ENCODE results near the gene SIPA1L2.
A peak's percentile ranks its signal among the peaks of the same experiment; 100 is the strongest.

Gene SIPA1L2, protein sequence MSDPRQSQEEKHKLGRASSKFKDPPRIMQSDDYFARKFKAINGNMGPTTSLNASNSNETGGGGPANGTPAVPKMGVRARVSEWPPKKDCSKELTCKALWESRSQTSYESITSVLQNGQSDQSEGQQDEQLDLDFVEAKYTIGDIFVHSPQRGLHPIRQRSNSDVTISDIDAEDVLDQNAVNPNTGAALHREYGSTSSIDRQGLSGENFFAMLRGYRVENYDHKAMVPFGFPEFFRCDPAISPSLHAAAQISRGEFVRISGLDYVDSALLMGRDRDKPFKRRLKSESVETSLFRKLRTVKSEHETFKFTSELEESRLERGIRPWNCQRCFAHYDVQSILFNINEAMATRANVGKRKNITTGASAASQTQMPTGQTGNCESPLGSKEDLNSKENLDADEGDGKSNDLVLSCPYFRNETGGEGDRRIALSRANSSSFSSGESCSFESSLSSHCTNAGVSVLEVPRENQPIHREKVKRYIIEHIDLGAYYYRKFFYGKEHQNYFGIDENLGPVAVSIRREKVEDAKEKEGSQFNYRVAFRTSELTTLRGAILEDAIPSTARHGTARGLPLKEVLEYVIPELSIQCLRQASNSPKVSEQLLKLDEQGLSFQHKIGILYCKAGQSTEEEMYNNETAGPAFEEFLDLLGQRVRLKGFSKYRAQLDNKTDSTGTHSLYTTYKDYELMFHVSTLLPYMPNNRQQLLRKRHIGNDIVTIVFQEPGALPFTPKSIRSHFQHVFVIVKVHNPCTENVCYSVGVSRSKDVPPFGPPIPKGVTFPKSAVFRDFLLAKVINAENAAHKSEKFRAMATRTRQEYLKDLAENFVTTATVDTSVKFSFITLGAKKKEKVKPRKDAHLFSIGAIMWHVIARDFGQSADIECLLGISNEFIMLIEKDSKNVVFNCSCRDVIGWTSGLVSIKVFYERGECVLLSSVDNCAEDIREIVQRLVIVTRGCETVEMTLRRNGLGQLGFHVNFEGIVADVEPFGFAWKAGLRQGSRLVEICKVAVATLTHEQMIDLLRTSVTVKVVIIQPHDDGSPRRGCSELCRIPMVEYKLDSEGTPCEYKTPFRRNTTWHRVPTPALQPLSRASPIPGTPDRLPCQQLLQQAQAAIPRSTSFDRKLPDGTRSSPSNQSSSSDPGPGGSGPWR (N-terminal part only)

DNA sequence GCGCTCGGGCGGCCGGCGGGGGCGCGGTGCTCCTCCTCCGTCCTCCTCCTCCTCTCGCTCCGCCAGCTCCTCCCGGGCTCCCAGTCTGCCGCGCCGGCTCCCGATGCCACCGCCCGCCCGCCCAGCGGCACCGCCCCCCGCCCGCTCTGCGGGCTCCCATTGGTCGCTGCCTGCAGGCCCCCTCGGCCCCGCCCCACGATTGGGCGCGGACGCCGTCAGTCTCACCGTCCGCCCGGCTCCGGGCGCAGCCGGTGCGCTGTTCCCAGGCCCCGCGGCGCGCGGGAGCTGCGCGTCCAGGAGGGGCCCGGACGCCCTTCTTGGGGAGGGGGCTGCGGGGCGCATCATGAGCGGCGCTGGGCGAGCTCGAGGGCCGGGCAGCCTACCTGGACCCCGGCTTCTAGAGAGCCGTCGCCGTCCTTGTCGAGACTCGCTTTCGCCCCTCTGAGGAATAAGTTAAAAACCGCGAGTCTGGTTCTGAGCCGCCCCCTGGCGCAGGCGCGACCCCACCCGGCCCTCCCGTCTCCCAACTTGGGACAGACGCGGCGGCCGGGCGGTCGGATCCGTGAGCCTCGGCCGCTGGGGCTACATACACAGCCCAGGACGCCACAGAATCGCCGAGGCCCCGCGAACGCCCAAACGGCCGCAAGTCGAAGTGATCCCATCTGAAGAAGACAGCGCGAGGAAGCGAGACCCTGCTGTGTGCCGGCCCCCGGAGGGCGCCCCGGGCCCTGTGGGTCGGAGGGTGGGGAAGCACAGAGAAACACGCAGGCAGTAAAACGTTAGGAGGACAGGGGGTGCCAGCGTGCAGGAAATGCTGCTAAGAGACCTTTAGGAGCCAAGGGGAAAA, at the start of gene SIPA1L2:
Gene SIPA1L2 (minus strand): TSS at position 87 of the 847 bp plus-strand sequence. CDS start 114,794 bp downstream, outside the sequence.
- DNase-seq (ENCODE audit: low spot score), result peak; percentile 95

DNA sequence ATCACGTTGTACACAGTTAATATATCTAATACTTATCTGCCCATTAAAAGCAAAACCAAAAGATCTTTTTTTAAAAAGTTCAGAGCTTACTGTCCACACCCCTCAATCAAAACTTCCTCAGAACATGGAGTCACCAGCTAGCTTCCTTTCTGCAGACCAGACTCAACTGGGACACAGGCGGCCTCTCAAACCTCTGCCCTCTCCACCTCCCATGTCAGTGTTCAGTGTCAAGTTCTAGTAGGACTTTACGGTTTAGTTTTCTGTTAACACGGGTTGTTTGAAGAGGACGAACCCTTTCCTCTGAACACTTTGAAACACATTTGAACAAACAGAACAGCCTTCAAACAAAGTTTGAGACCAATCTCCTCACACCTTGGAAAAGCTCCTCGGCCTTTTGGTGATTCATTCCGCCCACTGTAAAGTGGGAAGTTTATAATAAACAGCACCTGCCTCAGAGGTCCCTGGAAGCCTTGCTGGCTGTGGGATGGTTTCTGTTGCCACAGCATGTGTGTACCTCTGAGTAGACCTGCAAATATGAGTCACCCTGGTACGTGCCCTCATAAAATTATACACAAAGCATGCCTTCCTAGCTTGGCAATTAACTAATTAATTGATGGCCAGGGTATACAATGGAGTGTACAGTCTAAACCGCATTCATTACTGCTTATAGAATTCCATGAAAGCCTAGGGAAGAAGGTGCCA, 48.4 kb upstream of the SIPA1L2 start:
- no peak for DNase-seq (ENCODE audit: low spot score)

DNA sequence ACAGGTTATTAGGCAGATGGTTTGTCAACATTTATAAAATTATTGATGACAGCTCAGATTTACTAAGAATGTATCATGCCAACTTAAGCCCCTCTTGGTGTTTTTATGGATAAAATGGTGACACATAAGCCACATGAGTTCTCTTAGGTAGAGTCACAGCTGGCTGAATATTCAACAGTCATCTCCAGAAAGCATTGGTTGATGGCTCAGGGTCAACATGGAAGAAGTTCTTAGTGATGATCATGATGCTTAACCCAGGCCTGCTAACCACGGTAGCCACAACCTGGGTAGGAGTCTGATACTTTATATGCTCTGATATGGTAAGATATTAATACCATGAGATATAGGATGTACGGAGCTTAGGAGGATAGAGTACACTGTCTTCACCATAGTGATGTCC, 46.4 kb upstream of the SIPA1L2 start:
- DNase-seq (ENCODE audit: low spot score), result no peak

DNA sequence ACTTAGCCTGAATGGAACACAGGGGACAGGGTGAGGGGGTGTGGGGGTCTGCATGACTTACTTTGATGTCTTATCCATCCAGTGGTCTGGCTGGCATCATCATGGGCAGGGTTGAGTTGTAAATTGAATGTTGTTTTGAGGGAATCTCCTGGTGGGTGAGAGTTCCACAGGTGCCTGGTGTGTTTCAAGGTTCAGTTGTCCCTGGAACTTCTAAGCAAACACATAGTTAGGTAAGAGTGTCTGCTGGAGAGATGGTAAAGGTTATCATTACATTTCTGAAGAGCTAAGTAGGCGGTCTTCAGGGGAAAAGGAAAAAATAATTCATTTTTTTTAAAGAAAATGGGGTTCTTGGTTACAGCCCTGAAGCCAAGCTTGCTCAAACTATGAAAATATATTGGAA, 46.0 kb upstream of the SIPA1L2 start:
- no peak for DNase-seq (ENCODE audit: low spot score)

DNA sequence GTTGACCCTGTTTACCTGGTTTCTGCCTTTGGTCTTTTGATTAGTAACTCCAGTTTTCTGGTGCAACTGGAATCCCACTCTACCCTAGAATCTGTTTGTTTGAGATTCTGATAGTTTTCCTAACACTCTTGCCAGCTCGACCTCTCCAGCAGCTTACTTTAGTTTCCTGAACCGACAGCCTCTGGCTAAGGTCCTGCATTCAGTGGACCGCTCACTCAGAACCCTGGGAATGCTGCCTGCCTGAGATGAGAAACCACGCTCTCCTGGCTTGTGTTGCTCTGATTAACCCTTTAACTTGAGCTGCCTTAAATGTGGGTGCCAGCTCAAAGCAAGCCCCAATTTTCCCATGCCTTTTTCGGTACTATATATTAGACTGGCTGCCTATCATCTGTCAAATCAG, 45.3 kb upstream of the SIPA1L2 start:
- DNase-seq (ENCODE audit: low spot score), result no peak

DNA sequence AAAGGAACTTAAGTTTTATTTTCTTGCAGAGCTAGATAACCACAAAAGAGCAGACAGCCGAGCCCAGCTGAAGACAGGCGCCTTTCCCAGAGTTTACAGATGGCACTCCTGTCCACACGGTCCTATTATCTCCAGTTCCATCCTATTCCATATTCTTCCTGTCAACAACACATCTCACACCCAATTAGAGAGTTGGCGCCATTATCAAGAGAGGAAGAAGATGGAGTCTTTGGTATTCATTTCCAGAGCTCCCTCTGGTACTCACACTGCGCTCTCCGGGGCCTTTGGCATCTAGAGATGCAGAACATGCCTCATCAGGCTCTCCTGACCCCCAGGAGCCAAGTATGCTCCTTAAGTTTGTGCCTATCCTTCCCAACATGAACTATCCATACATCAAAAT, 43.3 kb upstream of the SIPA1L2 start:
- no peak for DNase-seq (ENCODE audit: low spot score)

DNA sequence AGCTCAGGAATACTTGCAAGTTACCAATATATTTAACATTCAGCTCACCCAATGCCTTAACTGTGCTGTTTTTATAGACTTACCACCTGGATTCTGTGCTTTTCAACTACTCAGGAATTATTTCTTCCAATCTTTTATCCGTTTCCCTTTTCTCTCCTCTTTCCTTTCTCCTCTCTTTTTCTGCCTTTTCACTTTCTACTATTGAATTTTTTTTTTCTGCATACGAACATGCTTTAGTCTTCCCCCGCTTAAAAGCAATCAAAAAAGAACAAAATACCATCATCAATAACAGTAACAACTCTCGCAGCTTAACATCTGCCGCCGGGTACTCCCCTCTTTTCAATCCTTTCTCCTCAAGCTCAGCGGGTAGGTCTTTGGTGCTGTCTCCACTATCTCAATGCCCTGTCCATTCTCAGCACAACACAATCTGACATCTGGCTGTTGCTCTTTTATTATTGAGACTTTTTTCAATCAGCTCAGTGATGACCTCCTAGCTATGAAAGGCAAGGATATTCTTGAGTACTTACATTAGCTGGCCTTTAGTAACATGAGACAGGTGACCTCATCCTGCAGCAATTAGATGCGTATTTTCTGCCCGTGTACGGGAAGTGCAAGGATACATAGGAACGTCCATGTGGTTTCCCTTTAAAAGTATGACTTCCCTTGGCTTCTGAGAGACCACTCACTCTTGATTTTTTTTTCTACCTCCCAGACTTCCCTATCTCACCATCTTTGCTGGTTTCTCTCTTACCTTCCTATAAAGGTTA, 40.2 kb upstream of the SIPA1L2 start:
- no peak for DNase-seq (ENCODE audit: low spot score)

DNA sequence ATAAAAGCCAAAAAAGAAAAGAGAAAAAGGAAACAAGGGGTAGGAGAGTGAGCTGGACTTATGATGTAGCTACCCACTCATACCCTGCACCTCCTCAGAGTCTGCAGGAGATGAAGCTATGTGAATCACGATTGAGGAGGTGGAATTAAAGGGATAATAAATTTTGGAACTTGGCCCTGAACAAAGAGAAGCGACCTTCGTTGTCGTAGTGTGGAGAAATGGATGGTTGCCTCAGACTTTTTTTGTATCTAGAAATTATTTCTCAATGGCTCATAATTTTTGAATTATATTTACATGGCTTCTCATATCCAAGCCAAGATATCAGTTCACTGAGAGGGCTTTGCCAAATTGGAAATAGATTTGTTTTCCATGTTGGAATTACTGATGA, 37.8 kb upstream of the SIPA1L2 start:
- no peak for DNase-seq (ENCODE audit: low spot score)

DNA sequence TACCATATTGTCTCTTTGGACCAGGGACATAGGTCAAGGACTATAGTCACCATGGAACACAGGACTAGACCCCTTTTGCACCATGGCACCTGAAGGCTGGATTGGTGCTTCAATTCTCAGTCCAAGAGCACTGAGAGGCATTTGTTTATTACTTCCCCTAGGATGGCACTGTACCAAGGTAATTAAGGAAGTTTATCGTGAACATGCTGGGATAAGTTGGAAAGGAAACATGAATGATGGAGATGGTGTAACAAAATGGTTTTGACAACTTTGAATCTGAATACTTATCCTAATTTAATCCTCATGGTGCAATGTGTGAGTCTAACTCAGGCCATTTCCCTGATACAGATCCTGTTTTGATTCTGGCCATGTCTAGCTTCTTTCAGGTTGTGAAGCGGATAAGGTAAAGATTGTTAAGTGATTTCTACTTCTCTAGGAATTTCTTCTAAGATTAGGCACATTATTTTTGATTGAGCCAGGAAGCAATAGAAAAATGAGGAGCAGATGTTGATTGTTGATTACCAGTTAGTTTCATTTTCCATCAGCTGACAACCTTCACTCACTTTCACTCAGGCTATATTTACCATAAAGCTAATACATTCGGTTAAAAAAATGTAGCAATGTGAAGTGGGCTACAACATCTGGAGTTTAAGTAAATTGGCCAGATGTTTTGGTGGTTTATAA, 37.3 kb upstream of the SIPA1L2 start:
- no peak for DNase-seq (ENCODE audit: low spot score)

DNA sequence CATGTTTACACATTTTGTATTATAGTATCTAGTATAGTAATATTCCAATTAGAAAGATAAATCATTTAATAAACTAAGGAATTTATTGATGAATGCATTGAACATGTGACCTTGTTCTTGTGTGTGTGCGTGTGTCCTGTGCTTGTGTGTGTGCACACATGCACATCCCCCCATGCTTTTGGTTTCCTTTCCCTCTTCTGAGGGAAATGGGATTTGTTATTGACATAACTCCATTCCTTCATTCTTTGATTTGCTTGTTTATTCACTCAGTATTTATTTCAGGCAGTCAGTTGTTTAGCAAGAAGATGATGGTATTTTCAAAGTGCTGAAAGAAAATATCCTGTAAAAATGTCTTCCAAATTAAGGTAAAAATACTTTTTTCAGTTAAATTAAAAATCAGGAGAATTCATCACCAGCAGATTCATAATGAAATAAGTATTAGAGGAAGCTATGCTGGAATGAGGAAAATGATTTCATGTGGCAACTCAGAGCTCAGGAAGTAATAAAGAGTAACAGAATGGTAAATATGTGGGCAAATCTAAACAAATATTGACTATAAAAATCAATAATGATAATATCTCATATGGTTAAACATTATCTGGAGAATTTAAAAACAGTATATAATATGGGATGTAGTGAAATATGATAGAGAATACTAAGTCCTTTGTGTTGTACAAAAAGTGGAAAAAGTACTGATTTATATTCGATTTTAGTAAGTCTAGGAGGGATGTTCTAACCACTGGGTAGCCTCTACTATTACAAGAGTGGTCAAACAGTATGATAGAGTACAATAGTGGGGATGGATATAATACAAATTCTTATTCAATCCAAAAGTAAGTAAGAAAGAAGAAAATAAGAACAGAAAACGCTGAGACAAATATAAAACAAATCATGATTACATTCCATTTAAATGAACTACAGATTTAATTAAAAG, 35.2 kb upstream of the SIPA1L2 start:
- no peak for DNase-seq (ENCODE audit: low spot score)

DNA sequence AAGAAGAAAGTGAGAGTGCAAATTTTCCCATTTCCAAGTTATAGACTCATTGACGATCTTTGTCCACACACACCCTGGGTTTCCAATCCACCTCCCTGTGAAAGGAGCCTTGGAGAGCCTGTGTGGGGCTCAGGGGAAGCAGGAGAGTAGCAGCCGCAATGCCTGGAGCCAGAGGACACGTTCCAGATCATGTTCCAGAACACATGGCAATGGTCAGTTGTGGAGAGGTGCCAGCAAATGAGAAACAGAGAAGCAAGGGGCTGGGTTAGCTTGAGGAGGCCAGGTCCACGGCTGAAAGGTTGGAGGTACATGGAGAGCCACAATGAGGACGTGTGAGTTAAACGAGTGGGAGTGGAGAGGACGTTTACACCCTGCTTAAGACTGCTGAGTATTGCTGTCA, 33.0 kb upstream of the SIPA1L2 start:
- DNase-seq (ENCODE audit: low spot score), result no peak

DNA sequence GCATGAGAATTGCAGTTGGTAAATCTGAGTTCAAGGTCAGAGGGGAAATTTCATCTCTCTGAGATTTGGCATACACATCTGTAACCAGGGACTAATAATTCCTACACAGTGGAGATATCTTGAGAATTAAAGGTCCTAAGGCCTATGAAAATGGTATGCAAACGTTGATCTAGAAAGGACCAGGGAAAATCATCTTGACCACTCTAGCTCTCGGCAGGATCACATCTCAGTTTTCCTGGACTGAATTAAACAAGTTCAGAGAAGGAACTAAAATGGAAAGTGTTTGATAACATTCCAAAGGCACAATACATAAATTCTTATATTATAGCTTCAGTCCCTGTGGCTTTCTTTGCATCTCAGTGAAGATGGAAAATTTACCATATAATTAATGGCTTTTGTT, 28.5 kb upstream of the SIPA1L2 start:
- no peak for DNase-seq (ENCODE audit: low spot score)

DNA sequence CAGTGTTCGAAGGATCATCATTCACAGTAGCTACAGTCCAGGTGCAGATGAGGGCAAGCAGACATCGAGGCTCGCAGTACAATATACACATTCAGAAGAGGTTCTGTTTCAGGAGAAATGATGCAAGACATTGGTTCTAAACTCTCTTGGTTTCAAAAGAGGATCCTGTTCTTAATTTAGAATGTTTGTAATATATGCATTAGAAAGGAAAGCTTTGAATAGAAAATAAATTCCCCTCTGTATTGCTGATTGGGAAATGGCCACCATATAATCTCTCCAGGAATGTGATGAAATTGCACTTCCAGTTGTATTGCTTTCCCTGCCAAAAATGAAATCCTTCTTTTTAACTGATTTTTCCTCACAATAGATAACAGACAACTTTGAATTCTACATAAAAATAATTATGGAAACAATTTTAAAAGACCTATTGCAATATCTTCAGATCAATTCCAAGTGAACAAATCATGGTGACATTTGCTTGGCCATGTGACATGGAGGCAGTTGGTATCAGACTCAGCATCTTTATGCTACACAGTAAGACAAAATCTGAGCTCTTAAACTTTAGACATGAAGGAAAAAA, 27.6 kb upstream of the SIPA1L2 start:
- no peak for DNase-seq (ENCODE audit: low spot score)

DNA sequence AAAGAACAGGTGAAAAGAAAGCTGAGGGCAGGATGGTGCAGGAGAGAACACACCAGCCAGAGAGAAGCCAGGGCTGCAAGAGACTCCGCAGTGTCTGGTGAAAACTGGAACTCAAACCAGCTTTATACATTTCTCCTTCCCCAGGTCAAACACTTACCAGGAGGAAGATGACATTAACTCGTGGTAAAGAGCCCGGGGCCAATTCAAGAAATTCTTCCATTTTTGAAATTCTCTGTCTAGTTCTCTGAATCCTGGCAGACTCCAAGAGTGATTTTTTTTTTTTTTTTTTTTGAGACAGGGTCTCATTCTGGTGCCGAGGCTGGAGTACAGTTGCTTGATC, 25.8 kb upstream of the SIPA1L2 start:
- DNase-seq (ENCODE audit: low spot score), result no peak

DNA sequence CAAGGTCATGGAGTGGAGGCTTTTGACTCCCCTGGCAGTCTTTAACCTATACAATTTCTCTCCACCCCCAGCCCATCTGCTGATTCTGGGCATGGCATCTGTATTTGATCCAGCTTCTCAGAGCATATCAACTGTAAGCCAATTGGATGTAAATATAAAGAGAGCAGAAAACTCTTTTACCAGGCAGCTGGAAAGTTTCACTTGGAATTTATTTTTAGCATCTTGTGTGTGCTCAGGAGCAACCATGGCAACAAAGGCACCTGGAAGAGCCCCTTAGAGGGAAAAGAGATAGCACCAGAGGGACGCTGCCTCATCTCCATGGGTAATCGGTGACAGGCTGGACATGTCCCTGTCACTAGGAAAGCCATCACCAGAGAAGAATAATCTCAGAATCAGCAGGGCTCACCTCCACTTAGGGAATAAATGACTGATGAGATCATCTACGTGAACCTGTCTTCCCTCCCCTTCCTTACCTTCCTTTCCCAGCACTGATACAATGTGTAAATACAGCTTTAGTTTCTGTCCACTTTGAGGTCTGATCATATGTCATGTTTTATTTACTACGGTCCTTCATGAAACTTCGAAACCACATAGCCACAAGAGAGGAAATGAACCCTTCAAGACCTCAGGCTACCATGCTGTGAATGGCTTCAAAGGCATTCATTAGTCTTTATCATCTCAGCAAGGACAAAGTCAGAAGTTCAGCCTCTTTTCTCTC, 25.3 kb upstream of the SIPA1L2 start:
- DNase-seq (ENCODE audit: low spot score), result no peak

DNA sequence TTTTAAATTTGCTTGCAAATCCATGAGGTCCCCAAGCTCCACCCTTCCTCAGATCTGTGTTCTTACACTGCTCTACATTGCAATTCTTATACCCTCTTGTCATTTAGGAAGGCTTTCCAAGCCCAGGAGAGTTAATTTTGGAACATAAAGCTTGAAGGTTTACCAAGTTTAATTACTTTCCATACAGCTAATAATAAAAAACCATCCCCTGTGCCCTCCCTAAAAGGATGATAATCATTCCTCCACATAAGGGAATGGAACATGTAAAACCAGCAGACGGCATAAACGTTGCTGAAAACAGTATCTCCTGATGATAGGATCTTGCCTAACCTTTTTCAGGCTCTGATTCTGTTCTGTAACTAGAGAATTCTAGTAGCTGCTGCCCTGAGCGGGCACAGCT, 23.9 kb upstream of the SIPA1L2 start:
- DNase-seq (ENCODE audit: low spot score), result no peak

DNA sequence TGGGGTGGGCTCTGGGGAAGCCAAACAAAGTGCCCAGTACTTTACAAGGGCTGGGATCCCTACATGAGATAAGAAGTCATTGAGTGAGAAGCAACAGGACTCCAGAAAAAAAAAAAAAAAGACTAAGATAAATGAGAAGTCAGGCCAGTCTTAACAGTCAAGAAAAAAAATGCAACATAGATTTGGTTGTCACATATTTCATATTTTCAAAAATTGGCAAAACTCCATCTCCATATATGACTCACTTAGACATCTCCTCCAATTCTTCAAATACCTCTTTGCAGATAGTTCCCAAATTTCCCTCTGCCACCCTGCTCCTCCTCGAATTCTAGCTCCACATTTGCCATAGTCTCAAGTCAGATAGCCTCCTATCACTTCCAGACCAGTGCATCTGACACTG, 20.9 kb upstream of the SIPA1L2 start:
- no peak for DNase-seq (ENCODE audit: low spot score)

DNA sequence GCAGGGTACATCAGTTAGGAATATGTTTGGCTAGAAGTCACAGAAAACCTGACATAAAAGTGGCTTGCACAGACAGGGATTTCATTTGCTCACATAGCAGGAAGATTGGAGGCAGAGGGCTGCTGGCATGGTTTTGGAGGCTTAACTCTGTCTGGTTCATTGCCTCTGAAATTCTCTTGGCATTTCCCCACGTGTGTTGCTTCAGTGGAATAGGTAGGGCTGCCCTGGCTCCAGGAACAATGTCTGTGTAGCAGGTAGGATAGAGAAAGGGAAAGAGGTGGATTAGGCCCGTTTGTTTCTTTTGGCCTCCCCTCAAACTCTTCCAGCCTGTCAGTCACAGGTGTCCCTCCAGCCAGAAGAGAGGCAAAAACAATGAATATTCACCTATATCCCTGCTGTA, 20.5 kb upstream of the SIPA1L2 start:
- DNase-seq (ENCODE audit: low spot score), result no peak

Data from globus pallidus (tissue), 1 donor.